Ascending aorta (tissue), 2 donors: ENCODE results near the gene PDE1C. TPM values are rescaled to one million over a fixed set of nuclear protein-coding genes. Genes with fewer than 3 reads are reported as not detected.
"Not testable (repeated sequence)": the region's sequence is repeated elsewhere in the genome, so short reads cannot be mapped to it uniquely, and the experiment has no call there.

ENCODE experiments used
- DNase-seq, 2 donors: peaks; one replicate each; pipeline ENCODE4 v3.0.0-alpha.2; 2019; ENCODE audit warnings: low spot score in 2 of 2
- H3K27ac ChIP-seq, 2 donors: fragments of 200-600 bp; sonication (generic); one replicate each; pipeline ENCODE4 v1.5.1; 2016 to 2017; ENCODE audit warnings: mild to moderate bottlenecking in 1 of 2
- H3K27me3 ChIP-seq: fragments of 200-600 bp; sonication (generic); one replicate; pipeline ENCODE4 v1.5.1; 2017
- H3K36me3 ChIP-seq, 2 donors: fragments of 200-600 bp; sonication (generic); one replicate each; pipeline ENCODE4 v1.5.1; 2016
- H3K4me1 ChIP-seq, 2 donors: fragments of 200-600 bp; sonication (generic); one replicate each; pipeline ENCODE4 v1.5.1; 2016 to 2017; ENCODE audit warnings: mild to moderate bottlenecking in 1 of 2
- H3K4me3 ChIP-seq, 2 donors: fragments of 200-600 bp; sonication (generic); one replicate each; pipeline ENCODE4 v1.5.1; 2016 to 2017; ENCODE audit warnings: mild to moderate bottlenecking in 1 of 2
- H3K9me3 ChIP-seq, 2 donors: fragments of 200-600 bp; sonication (generic); one replicate each; pipeline ENCODE4 v1.5.1; 2016
- intact Hi-C: fragments of 100-400 bp; cut with DNase I; formaldehyde crosslinking; loops from one replicate; pipeline ENCODE4 v1.15.1; 2023
- total RNA-seq: library from RNA; depleted of rRNA; stranded (reverse); fragments of >200 nt; gene quantifications from one replicate; pipeline ENCODE4 v1.1.0, GENCODE V29; 2016
- TF ChIP-seq, protein P1 (sequence below), 3 experiments: fragments of 200-600 bp in 2 of 3; fragments of 450-650 bp in 1 of 3; sonication (generic) in 2 of 3; IDR thresholded peaks; one replicate each; pipeline ENCODE4 v1.5.1; 2016 to 2019; ENCODE audit warnings: antibody characterized with exemption in 3 of 3, mild to moderate bottlenecking in 1 of 3, moderate library complexity in 1 of 3

PDE1C gene
- total RNA-seq, 1 donor from 2014 or later, result 1.4 TPM

DNA sequence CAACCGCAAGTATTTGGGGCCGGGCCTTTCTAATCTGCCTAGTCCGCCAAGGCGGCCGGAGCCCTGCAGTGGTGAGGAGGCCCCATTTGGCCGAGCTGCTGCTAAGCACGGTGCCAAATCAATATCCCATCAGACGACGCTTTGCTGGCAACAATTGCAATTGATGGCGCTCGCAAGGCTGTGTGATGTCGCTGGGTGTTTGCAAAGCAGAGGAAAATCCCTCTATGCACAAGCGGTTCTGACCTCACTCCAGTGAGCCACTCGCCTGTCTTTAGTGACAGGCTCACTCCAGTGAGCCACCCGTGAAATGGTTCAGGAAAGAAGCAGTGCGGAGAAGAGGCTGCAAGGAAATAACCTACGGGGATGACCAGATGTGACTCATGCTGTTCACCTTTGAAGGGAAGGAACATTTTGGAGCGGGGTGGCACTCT, 18.3 kb upstream of the PDE1C start:
- peaks cover 3 to 13% of the 10 kb centered on the region in 2 donors for H3K4me1 ChIP-seq
- H3K4me3 ChIP-seq, result no peak overlapping the region
- H3K9me3 ChIP-seq, result no peaks in the 10 kb centered on the region
- H3K27me3 ChIP-seq, result no peaks in the 10 kb centered on the region
- DNase-seq, result no peak
- H3K27ac ChIP-seq, result no peak overlapping the region
- H3K36me3 ChIP-seq, result no peaks in the 10 kb centered on the region
- intact Hi-C loops, result no loop called here
- TF ChIP-seq, protein P1, sequence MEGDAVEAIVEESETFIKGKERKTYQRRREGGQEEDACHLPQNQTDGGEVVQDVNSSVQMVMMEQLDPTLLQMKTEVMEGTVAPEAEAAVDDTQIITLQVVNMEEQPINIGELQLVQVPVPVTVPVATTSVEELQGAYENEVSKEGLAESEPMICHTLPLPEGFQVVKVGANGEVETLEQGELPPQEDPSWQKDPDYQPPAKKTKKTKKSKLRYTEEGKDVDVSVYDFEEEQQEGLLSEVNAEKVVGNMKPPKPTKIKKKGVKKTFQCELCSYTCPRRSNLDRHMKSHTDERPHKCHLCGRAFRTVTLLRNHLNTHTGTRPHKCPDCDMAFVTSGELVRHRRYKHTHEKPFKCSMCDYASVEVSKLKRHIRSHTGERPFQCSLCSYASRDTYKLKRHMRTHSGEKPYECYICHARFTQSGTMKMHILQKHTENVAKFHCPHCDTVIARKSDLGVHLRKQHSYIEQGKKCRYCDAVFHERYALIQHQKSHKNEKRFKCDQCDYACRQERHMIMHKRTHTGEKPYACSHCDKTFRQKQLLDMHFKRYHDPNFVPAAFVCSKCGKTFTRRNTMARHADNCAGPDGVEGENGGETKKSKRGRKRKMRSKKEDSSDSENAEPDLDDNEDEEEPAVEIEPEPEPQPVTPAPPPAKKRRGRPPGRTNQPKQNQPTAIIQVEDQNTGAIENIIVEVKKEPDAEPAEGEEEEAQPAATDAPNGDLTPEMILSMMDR (IDR thresholded peaks at IDR 0.05), result no peak

DNA sequence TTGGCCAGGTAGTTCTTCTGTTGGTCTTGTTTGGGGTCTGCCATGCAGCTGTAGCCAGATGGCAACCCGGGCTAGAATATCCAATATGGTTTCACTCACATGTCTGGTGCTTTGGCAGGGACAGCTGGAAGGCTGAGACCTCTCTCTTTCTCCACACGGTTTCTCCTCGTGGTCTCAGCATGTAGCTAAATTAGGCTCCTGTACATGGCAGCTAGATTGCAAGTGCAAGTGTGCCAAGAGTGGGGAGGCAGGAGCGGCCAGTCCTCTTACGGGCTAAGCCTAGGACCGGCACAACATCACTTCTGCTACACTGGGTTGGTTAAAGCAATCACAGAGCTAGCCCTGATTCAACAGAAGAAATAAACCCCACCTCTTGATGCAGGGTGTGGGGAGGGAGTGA, 9.3 kb upstream of the PDE1C start:
- intact Hi-C loops, result no loop called here
- H3K4me1 ChIP-seq, result no peaks in the 10 kb centered on the region

DNA sequence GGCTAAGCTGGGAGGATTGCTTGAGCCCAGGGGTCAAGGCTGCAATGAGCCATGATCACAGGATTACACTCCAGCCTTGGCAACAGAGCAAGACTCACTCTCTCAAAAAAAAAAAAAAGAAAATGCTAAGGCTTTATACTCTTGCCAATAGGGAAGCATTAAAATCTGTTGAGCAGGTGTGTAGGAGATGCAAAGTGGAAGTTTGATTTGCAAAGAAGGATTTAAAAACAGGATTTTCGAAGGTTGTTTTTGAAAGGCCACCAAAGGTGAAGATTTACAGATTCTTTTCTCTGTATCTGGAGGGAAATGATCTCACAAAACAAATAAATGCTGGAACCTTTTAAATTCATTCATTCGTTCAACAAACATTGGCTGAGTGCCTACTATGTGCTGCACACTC, 8.6 kb upstream of the PDE1C start:
- Histone ChIP-seq H3K9me3 (no peaks in the 10 kb centered on the region), H3K36me3 (no peaks in the 10 kb centered on the region), H3K4me1 (no peaks in the 10 kb centered on the region), H3K27ac (no peak overlapping the region), H3K27me3 (no peaks in the 10 kb centered on the region), H3K4me3 (no peak overlapping the region)
- intact Hi-C loops, result no loop called here
- DNase-seq, result no peak
- TF ChIP-seq, protein P1 (IDR thresholded peaks at IDR 0.05), result no peak

More for the DNA sequence above, 9.3 kb upstream of the PDE1C start:
- Histone ChIP-seq H3K27me3 (no peaks in the 10 kb centered on the region), H3K27ac (no peak overlapping the region), H3K36me3 (no peaks in the 10 kb centered on the region), H3K9me3 (no peaks in the 10 kb centered on the region), H3K4me3 (no peak overlapping the region)
- no peak for DNase-seq
- TF ChIP-seq, protein P1 (IDR thresholded peaks at IDR 0.05), result no peak

DNA sequence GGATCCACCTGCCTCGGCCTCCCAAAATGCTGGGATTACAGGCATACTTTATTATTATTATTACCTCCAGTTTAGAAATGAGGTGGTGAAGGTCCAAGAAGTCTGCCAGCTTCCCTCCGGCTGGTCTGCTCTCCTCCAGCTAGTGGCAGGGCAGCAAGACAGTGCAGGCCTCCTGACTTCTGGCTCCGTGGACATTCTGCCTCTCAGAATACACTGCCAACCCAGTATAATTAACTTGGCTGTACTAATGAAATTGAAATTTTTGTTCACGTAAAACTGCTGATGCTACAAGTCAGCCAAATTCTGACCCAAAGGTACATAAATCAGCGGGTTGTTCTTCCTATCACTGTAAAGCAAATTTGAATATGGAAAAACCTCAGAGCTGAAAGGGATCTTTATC, 7.6 kb upstream of the PDE1C start:
- TF ChIP-seq, protein P1 (IDR thresholded peaks at IDR 0.05), result no peak
- Histone ChIP-seq H3K9me3 (no peaks in the 10 kb centered on the region), H3K36me3 (no peaks in the 10 kb centered on the region), H3K4me3 (no peak overlapping the region), H3K27ac (no peak overlapping the region), H3K27me3 (no peaks in the 10 kb centered on the region), H3K4me1 (no peaks in the 10 kb centered on the region)
- intact Hi-C loops, result no loop called here
- DNase-seq, result no peak

DNA sequence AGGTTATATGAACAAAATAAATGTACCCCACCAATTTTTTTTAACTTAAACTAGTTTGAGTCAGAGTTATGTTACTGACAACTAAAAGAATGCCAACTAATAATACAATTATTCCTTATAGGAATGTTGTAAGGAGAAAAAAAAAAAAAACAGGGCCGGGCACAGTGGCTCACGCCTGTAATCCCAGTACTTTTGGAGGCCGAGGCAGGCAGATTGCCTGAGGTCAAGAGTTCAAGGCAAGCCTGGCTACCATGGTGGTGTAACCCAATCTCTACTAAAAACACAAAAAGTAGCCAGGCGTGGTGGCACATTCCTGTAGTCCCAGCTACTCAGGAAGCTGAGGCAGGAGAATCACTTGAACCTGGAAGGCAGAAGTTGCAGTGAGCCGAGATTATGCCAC, 6.6 kb upstream of the PDE1C start:
- intact Hi-C loops, H3K27ac ChIP-seq, H3K36me3 ChIP-seq, H3K4me3 ChIP-seq, H3K4me1 ChIP-seq, DNase-seq, H3K27me3 ChIP-seq, H3K9me3 ChIP-seq: not testable (repeated sequence)

DNA sequence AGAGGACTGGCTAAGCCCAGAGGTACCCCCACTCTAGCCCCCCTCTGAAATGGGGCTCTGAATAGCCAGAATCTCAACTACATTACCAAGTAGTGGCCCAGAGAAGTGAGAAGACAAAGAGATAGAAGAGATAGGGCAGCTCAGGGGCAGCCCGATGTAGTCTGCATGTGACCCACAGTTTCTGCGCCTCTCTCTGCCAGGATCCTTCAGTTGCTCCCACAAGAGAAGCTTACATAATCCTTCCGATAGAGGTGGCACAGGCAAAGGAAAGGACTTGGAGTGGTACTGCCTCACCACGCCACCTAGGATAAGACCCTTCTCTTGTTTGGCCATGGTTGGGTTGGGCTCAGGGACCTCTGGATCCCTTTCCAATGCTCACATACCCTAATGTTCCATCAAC, 5.4 kb upstream of the PDE1C start:
- H3K27me3 ChIP-seq, result no peaks in the 10 kb centered on the region
- no peaks in the 10 kb centered on the region for H3K9me3 ChIP-seq
- H3K4me3 ChIP-seq, result no peak overlapping the region
- H3K36me3 ChIP-seq, result no peaks in the 10 kb centered on the region
- TF ChIP-seq, protein P1 (IDR thresholded peaks at IDR 0.05), result no peak
- intact Hi-C loops, result no loop called here
- H3K27ac ChIP-seq, result no peak overlapping the region
- H3K4me1 ChIP-seq, result no peaks in the 10 kb centered on the region
- DNase-seq, result no peak
